ENCODE results near the gene ARHGAP26. TPM values are rescaled to one million over a fixed set of nuclear protein-coding genes. Genes with fewer than 3 reads are reported as not detected.
"Not testable (repeated sequence)": the region's sequence is repeated elsewhere in the genome, so short reads cannot be mapped to it uniquely, and the experiment has no call there.

The ARHGAP26 gene
- polyA plus RNA-seq, 6 donors from 2014 or later, result 2.4 to 8.7 (median 4.1) TPM

GRCh38 chr5:143077453-143078103 is 307.4 kb downstream of the ARHGAP26 start:
- Mint-ChIP-seq H3K27me3 (no peaks in the 10 kb centered on the region), H3K9me3 (peaks cover 0 to 2% (median 0%) of the 10 kb centered on the region in 7 donors), H3K4me1 (peaks cover 3 to 5% (median 5%) of the 10 kb centered on the region in 3 donors), H3K27ac (peak overlapping the region in 3 of 6 donors; percentile 26 to 62 (median 57)), H3K36me3 (peaks cover 0 to 2% of the 10 kb centered on the region in 2 donors), H3K4me3 (no peak overlapping the region)
- no peak for ATAC-seq (ENCODE audit: low read depth in 2 of 2)
- DNase-seq, result no peak

GRCh38 chr5:143078313-143078712 is 308.1 kb downstream of the ARHGAP26 start:
- Mint-ChIP-seq H3K9me3 (peaks cover 0 to 2% (median 0%) of the 10 kb centered on the region in 7 donors), H3K27me3 (no peaks in the 10 kb centered on the region), H3K4me1 (peaks cover 3 to 5% (median 5%) of the 10 kb centered on the region in 3 donors), H3K27ac (no peak overlapping the region), H3K4me3 (no peak overlapping the region), H3K36me3 (no peaks in the 10 kb centered on the region)
- DNase-seq, result no peak
- ATAC-seq (ENCODE audit: low read depth in 2 of 2), result no peak

GRCh38 chr5:143078971-143079370 is 308.8 kb downstream of the ARHGAP26 start:
- DNase-seq (no peak), ATAC-seq (ENCODE audit: low read depth in 2 of 2) (no peak)
- Mint-ChIP-seq H3K27me3 (no peaks in the 10 kb centered on the region), H3K4me3 (no peak overlapping the region), H3K4me1 (peaks cover 3 to 5% (median 5%) of the 10 kb centered on the region in 3 donors), H3K36me3 (peaks cover 0 to 5% of the 10 kb centered on the region in 2 donors), H3K27ac (peak overlapping the region in 2 of 6 donors; percentile 44 to 56), H3K9me3 (peaks cover 0 to 2% (median 0%) of the 10 kb centered on the region in 7 donors)

- ATAC-seq (ENCODE audit: low read depth in 2 of 2) (no peak), DNase-seq (no peak)
- Mint-ChIP-seq H3K4me3 (no peak overlapping the region), H3K36me3 (peaks cover 0 to 5% of the 10 kb centered on the region in 2 donors), H3K9me3 (peaks cover 0 to 2% (median 0%) of the 10 kb centered on the region in 7 donors), H3K27ac (peak overlapping the region in 2 of 6 donors; percentile 9 to 22), H3K4me1 (peaks cover 3 to 5% (median 5%) of the 10 kb centered on the region in 3 donors), H3K27me3 (no peaks in the 10 kb centered on the region)
Measured at GRCh38 chr5:143080407-143080806, 310.2 kb downstream of the ARHGAP26 start.

- Mint-ChIP-seq H3K36me3 (peaks cover 0 to 5% of the 10 kb centered on the region in 2 donors), H3K4me3 (no peak overlapping the region), H3K9me3 (peaks cover 0 to 2% (median 0%) of the 10 kb centered on the region in 7 donors), H3K27me3 (no peaks in the 10 kb centered on the region), H3K4me1 (peaks cover 3 to 5% (median 5%) of the 10 kb centered on the region in 3 donors), H3K27ac (peak overlapping the region in 1 of 6 donors; percentile 9)
- DNase-seq (no peak), ATAC-seq (ENCODE audit: low read depth in 2 of 2) (no peak)
Measured at GRCh38 chr5:143080982-143081381, 310.8 kb downstream of the ARHGAP26 start.

GRCh38 chr5:143083006-143083405 is 312.8 kb downstream of the ARHGAP26 start:
- Mint-ChIP-seq H3K36me3 (peaks cover 0 to 5% of the 10 kb centered on the region in 2 donors), H3K27ac (no peak overlapping the region), H3K9me3 (peaks cover 0 to 2% (median 0%) of the 10 kb centered on the region in 7 donors), H3K4me3 (no peak overlapping the region), H3K27me3 (no peaks in the 10 kb centered on the region), H3K4me1 (peaks cover 0 to 2% (median 0%) of the 10 kb centered on the region in 3 donors)
- DNase-seq, result no peak
- no peak for ATAC-seq (ENCODE audit: low read depth in 2 of 2)

- Mint-ChIP-seq H3K9me3 (peaks cover 0 to 2% (median 0%) of the 10 kb centered on the region in 7 donors), H3K27ac (peak overlapping the region in 1 of 6 donors; percentile 81), H3K36me3 (peaks cover 0 to 5% of the 10 kb centered on the region in 2 donors), H3K4me1 (no peaks in the 10 kb centered on the region), H3K27me3 (no peaks in the 10 kb centered on the region), H3K4me3 (no peak overlapping the region)
- no peak for DNase-seq
- no peak for ATAC-seq (ENCODE audit: low read depth in 2 of 2)
Measured at GRCh38 chr5:143084407-143084806, 314.2 kb downstream of the ARHGAP26 start.

GRCh38 chr5:143085319-143085917 is 315.2 kb downstream of the ARHGAP26 start:
- peaks cover 0 to 2% (median 0%) of the 10 kb centered on the region in 7 donors for H3K9me3 Mint-ChIP-seq

GRCh38 chr5:143086546-143086907 is 316.4 kb downstream of the ARHGAP26 start:
- no peak for ATAC-seq (ENCODE audit: low read depth in 2 of 2)
- Mint-ChIP-seq H3K4me1 (no peaks in the 10 kb centered on the region), H3K4me3 (no peak overlapping the region), H3K36me3 (peaks cover 0 to 5% of the 10 kb centered on the region in 2 donors), H3K27me3 (no peaks in the 10 kb centered on the region), H3K9me3 (peaks cover 0 to 2% (median 0%) of the 10 kb centered on the region in 7 donors), H3K27ac (no peak overlapping the region)
- no peak for DNase-seq

More at GRCh38 chr5:143085319-143085917, 315.2 kb downstream of the ARHGAP26 start:
- DNase-seq (no peak), ATAC-seq (ENCODE audit: low read depth in 2 of 2) (no peak)
- Mint-ChIP-seq H3K4me3 (no peak overlapping the region), H3K27me3 (no peaks in the 10 kb centered on the region), H3K4me1 (no peaks in the 10 kb centered on the region), H3K36me3 (peaks cover 0 to 5% of the 10 kb centered on the region in 2 donors), H3K27ac (peak overlapping the region in 1 of 6 donors; percentile 3)

GRCh38 chr5:143086908-143087637 is 316.9 kb downstream of the ARHGAP26 start:
- H3K36me3 Mint-ChIP-seq, result peaks cover 0 to 5% of the 10 kb centered on the region in 2 donors
- H3K27me3 Mint-ChIP-seq, result no peaks in the 10 kb centered on the region
- ATAC-seq (ENCODE audit: low read depth in 2 of 2) (no peak), DNase-seq (no peak)
- peaks cover 0 to 1% (median 0%) of the 10 kb centered on the region in 7 donors for H3K9me3 Mint-ChIP-seq
- no peaks in the 10 kb centered on the region for H3K4me1 Mint-ChIP-seq
- H3K4me3 Mint-ChIP-seq, result no peak overlapping the region
- H3K27ac Mint-ChIP-seq, result peak overlapping the region in 2 of 6 donors; percentile 47 to 65

- peak overlapping the region in 1 of 6 donors; percentile 14 for H3K27ac Mint-ChIP-seq
- not testable (repeated sequence) for DNase-seq; ATAC-seq (ENCODE audit: low read depth in 2 of 2); H3K4me1 Mint-ChIP-seq; H3K4me3 Mint-ChIP-seq; H3K9me3 Mint-ChIP-seq; H3K36me3 Mint-ChIP-seq; H3K27me3 Mint-ChIP-seq
Measured at GRCh38 chr5:143088702-143089101, 318.5 kb downstream of the ARHGAP26 start.

GRCh38 chr5:143090044-143090443 is 319.9 kb downstream of the ARHGAP26 start:
- not testable (repeated sequence) for DNase-seq; H3K4me1 Mint-ChIP-seq; H3K9me3 Mint-ChIP-seq; ATAC-seq (ENCODE audit: low read depth in 2 of 2); H3K36me3 Mint-ChIP-seq; H3K4me3 Mint-ChIP-seq; H3K27me3 Mint-ChIP-seq; H3K27ac Mint-ChIP-seq

GRCh38 chr5:143092711-143093451 is 322.7 kb downstream of the ARHGAP26 start:
- H3K27ac Mint-ChIP-seq; DNase-seq; ATAC-seq (ENCODE audit: low read depth in 2 of 2); H3K4me1 Mint-ChIP-seq; H3K27me3 Mint-ChIP-seq; H3K36me3 Mint-ChIP-seq; H3K9me3 Mint-ChIP-seq; H3K4me3 Mint-ChIP-seq: not testable (repeated sequence)

Data from naive B cell (primary cell).